C4-2B (cell line): ENCODE results near the gene SCYL1.
A peak's percentile ranks its signal among the peaks of the same experiment; 100 is the strongest.

Source experiments
- ZFX ChIP-seq: fragments of 450-650 bp; IDR thresholded peaks from 2 replicates; pipeline ENCODE4 v1.6.1; 2017
- TF ChIP-seq, protein P1 (sequence below): fragments of 450-650 bp; conservative IDR thresholded peaks from 2 replicates; pipeline ENCODE4 v1.5.1; 2017; ENCODE audit warnings: mild to moderate bottlenecking

DNA sequence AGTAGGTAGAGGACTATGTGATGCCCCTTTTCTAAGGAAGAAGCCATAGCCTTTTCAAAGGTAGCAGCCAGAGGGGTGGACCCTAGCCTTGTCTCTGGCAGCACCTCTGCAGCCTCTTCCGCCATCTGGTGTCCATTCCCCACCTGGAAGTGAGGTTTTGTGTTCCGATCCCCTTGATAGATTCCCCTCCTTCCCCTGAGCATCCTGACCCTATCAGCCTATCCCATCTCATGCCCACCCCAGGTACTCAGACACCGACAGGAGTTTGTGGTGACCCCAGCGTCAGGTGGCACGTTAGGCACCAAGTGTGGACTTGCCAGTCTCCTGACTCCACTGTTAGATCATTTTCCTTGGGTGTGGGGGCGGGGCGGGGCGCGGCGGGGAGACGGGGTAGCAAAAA is 47.1 kb downstream of the SCYL1 start:
- TF ChIP-seq, protein P1, sequence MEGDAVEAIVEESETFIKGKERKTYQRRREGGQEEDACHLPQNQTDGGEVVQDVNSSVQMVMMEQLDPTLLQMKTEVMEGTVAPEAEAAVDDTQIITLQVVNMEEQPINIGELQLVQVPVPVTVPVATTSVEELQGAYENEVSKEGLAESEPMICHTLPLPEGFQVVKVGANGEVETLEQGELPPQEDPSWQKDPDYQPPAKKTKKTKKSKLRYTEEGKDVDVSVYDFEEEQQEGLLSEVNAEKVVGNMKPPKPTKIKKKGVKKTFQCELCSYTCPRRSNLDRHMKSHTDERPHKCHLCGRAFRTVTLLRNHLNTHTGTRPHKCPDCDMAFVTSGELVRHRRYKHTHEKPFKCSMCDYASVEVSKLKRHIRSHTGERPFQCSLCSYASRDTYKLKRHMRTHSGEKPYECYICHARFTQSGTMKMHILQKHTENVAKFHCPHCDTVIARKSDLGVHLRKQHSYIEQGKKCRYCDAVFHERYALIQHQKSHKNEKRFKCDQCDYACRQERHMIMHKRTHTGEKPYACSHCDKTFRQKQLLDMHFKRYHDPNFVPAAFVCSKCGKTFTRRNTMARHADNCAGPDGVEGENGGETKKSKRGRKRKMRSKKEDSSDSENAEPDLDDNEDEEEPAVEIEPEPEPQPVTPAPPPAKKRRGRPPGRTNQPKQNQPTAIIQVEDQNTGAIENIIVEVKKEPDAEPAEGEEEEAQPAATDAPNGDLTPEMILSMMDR, result peak; percentile 47
- TF ChIP-seq ZFX, result no peak
